HepG2 (cell line): ENCODE results near the gene NFKB1. TPM values are rescaled to one million over a fixed set of nuclear protein-coding genes. Genes with fewer than 3 reads are reported as not detected.

Source experiments
- AGO1 ChIP-seq: fragments of 200-400 bp; formaldehyde crosslinking; IDR thresholded peaks from 2 replicates; pipeline ENCODE4 v1.6.1; 2017; ENCODE audit warnings: mild to moderate bottlenecking, low read depth, low read length, moderate library complexity; ENCODE audit not compliant: poor library complexity, severe bottlenecking
- BCL6 ChIP-seq: IDR thresholded peaks from 2 replicates; pipeline ENCODE4 v1.6.1; 2016; ENCODE audit warnings: missing genetic modification reagents, missing compliant biosample characterization
- GLI4 ChIP-seq: sonication (generic); formaldehyde crosslinking; IDR thresholded peaks from 2 replicates; pipeline ENCODE4 v1.5.1; 2020; ENCODE audit warnings: missing genetic modification reagents, mild to moderate bottlenecking, moderate library complexity, borderline replicate concordance
- JUNB ChIP-seq: sonication (generic); formaldehyde crosslinking; IDR thresholded peaks from 2 replicates; pipeline ENCODE4 v1.8.0; 2022; ENCODE audit warnings: missing genetic modification reagents, mild to moderate bottlenecking, borderline replicate concordance
- MATR3 ChIP-seq: sonication (generic); formaldehyde crosslinking; IDR thresholded peaks from 2 replicates; pipeline ENCODE4 v1.4.0; 2020; ENCODE audit warnings: missing genetic modification reagents
- NFE2L2 ChIP-seq: fragments of 150-350 bp; IDR thresholded peaks from 2 replicates; pipeline ENCODE4 v1.6.1; 2014; ENCODE audit warnings: low read length
- NR2F1 ChIP-seq, 2 experiments: fragments of 450-650 bp in 1 of 2; formaldehyde crosslinking in 1 of 2; IDR thresholded peaks; 2 replicates each; pipeline versions ENCODE4 v1.5.0 to v1.6.1; 2016 to 2020; ENCODE audit warnings: mild to moderate bottlenecking in 1 of 2, missing compliant biosample characterization in 1 of 2, missing genetic modification reagents in 1 of 2, moderate library complexity in 1 of 2
- PREB ChIP-seq: sonication (generic); formaldehyde crosslinking; IDR thresholded peaks from 2 replicates; pipeline ENCODE4 v1.4.0; 2020; ENCODE audit warnings: missing genetic modification reagents
- THAP8 ChIP-seq: sonication (generic); formaldehyde crosslinking; IDR thresholded peaks from 2 replicates; pipeline ENCODE4 v1.5.1; 2020; ENCODE audit warnings: missing genetic modification reagents, mild to moderate bottlenecking, borderline replicate concordance
- TP53 ChIP-seq: sonication (generic); formaldehyde crosslinking; conservative IDR thresholded peaks from 2 replicates; pipeline ENCODE4 v1.4.0; 2020; ENCODE audit warnings: missing genetic modification reagents
- U2AF2 ChIP-seq: fragments of 200-400 bp; formaldehyde crosslinking; IDR thresholded peaks from 2 replicates; pipeline ENCODE4 v1.6.1; 2017; ENCODE audit warnings: low read depth, mild to moderate bottlenecking, low read length
- UBTF ChIP-seq: sonication (generic); formaldehyde crosslinking; IDR thresholded peaks from 2 replicates; pipeline ENCODE4 v1.4.0; 2020; ENCODE audit warnings: mild to moderate bottlenecking, missing genetic modification reagents
- XBP1 ChIP-seq: sonication (generic); formaldehyde crosslinking; IDR thresholded peaks from 2 replicates; pipeline ENCODE4 v1.5.0; 2020; ENCODE audit warnings: missing genetic modification reagents
- ZBTB43 ChIP-seq: sonication (generic); formaldehyde crosslinking; conservative IDR thresholded peaks from 2 replicates; pipeline ENCODE4 v1.4.0; 2020; ENCODE audit warnings: missing genetic modification reagents
- ZFP37 ChIP-seq: sonication (generic); formaldehyde crosslinking; IDR thresholded peaks from 2 replicates; pipeline ENCODE4 v1.4.0; 2020; ENCODE audit warnings: missing genetic modification reagents, borderline replicate concordance
- ZMYM3 ChIP-seq: sonication (generic); formaldehyde crosslinking; IDR thresholded peaks from 2 replicates; pipeline ENCODE4 v1.5.1; 2020; ENCODE audit warnings: mild to moderate bottlenecking, missing genetic modification reagents
- ZMYM4 ChIP-seq: sonication (generic); formaldehyde crosslinking; IDR thresholded peaks from 2 replicates; pipeline ENCODE4 v1.8.1; 2023; ENCODE audit warnings: mild to moderate bottlenecking, missing genetic modification reagents
- ZNF17 ChIP-seq: sonication (generic); formaldehyde crosslinking; IDR thresholded peaks from 2 replicates; pipeline ENCODE4 v1.5.0; 2020; ENCODE audit warnings: mild to moderate bottlenecking, missing genetic modification reagents
- ZNF382 ChIP-seq: sonication (generic); formaldehyde crosslinking; IDR thresholded peaks from 2 replicates; pipeline ENCODE4 v1.5.0; 2020; ENCODE audit warnings: missing genetic modification reagents, mild to moderate bottlenecking, borderline replicate concordance
- ZNF446 ChIP-seq: sonication (generic); formaldehyde crosslinking; IDR thresholded peaks from 2 replicates; pipeline ENCODE4 v1.5.0; 2020; ENCODE audit warnings: mild to moderate bottlenecking, missing genetic modification reagents
- ZNF563 ChIP-seq: sonication (generic); formaldehyde crosslinking; IDR thresholded peaks from 2 replicates; pipeline ENCODE4 v1.8.0; 2022; ENCODE audit warnings: mild to moderate bottlenecking, moderate library complexity, missing genetic modification reagents
- ZNF713 ChIP-seq: sonication (generic); formaldehyde crosslinking; IDR thresholded peaks from 2 replicates; pipeline ENCODE4 v1.4.0; 2020; ENCODE audit warnings: mild to moderate bottlenecking, missing genetic modification reagents
- ZSCAN9 ChIP-seq: IDR thresholded peaks from 2 replicates; pipeline ENCODE4 v1.6.1; 2016; ENCODE audit warnings: borderline replicate concordance
- polyA plus RNA-seq, 8 experiments: library from polyadenylated mRNA; depleted of rRNA in 3 of 8; stranded (reverse) in 7 of 8; unstranded in 1 of 8; fragments of >200 nt; fragmentation: Illumina TruSeq in 4 of 8; extraction: Trizol in 4 of 8; gene quantifications; 2 replicates each; pipeline versions ENCODE4 v1.2.1 to v1.2.3, GENCODE V29; 2011 to 2016; ENCODE audit warnings: low read depth in 4 of 8, missing spikeins in 1 of 8, mixed read lengths in 1 of 8; ENCODE audit not compliant: insufficient read depth in 1 of 8
- total RNA-seq, 5 experiments: library from RNA; depleted of rRNA; stranded (reverse); fragments of >200 nt; fragmentation: Illumina TruSeq; extraction: Trizol; gene quantifications; 2 replicates each; pipeline ENCODE4 v1.2.3, GENCODE V29; 2016; ENCODE audit warnings: low read depth in 1 of 5

NFKB1 gene
- total and polyA plus RNA-seq, 2 of the 13 experiments (the other 11 are each of a cell fraction or from before 2014, with no cell fraction given): 15.4 to 31.6 TPM

GRCh38 chr4:102503301-102503746, 2.2 kb downstream of the NFKB1 start (continued):
- no peak for TF ChIP-seq ZNF382 (CRISPR knock-in tag)
- TF ChIP-seq ZNF713 (CRISPR knock-in tag): no peak
- TF ChIP-seq ZSCAN9 (CRISPR knock-in tag): no peak
- TF ChIP-seq ZBTB43: peak; percentile 34; the same call in 1 of the 2 replicates
- no peak for TF ChIP-seq MATR3 (CRISPR knock-in tag)
- no peak for TF ChIP-seq ZNF563
- TF ChIP-seq ZNF446 (CRISPR knock-in tag): no peak
- no peak for TF ChIP-seq PREB (CRISPR knock-in tag)
- no peak for TF ChIP-seq ZNF17 (CRISPR knock-in tag)
- no peak for TF ChIP-seq U2AF2
- TF ChIP-seq TP53 (CRISPR knock-in tag): no peak
- no peak for TF ChIP-seq ZFP37 (CRISPR knock-in tag)
- no peak for TF ChIP-seq ZMYM3
- no peak for TF ChIP-seq JUNB
- TF ChIP-seq XBP1 (CRISPR knock-in tag): no peak
- no peak for TF ChIP-seq AGO1
- TF ChIP-seq THAP8: no peak
- no peak for TF ChIP-seq UBTF (CRISPR knock-in tag)
- TF ChIP-seq NR2F1 (CRISPR knock-in tag; IDR thresholded peaks at IDR 0.05): no peak
- no peak for TF ChIP-seq ZMYM4 (CRISPR knock-in tag)
- no peak for TF ChIP-seq BCL6
- no peak for TF ChIP-seq GLI4
- TF ChIP-seq NFE2L2: no peak
